Vagina (tissue), 2 donors: Measurements from ENCODE around the gene ARHGAP5. TPM values are rescaled to one million over a fixed set of nuclear protein-coding genes. Genes with fewer than 3 reads are reported as not detected.

ENCODE experiments used
- DNase-seq, 2 donors: peaks; one replicate each; pipeline ENCODE4 v3.0.0-alpha.2; 2017; ENCODE audit errors: extremely low spot score in 2 of 2
- H3K27ac ChIP-seq: fragments of 200-600 bp; sonication (generic); one replicate; pipeline ENCODE4 v1.5.1; 2019
- H3K27me3 ChIP-seq: fragments of 200-600 bp; sonication (generic); one replicate; pipeline ENCODE4 v1.5.1; 2019
- H3K36me3 ChIP-seq, 2 donors: fragments of 200-600 bp; sonication (generic); one replicate each; pipeline ENCODE4 v1.5.1; 2017 to 2019
- H3K4me1 ChIP-seq: fragments of 200-600 bp; sonication (generic); one replicate; pipeline ENCODE4 v1.5.1; 2019
- H3K4me3 ChIP-seq, 2 donors: fragments of 200-600 bp; sonication (generic); 1 replicate in 1 of 2; 2 replicates in 1 of 2; pipeline ENCODE4 v1.5.1; 2016 to 2019
- H3K9me3 ChIP-seq: fragments of 200-600 bp; sonication (generic); one replicate; pipeline ENCODE4 v1.5.1; 2019
- CTCF ChIP-seq, 3 experiments: fragments of 450-650 bp in 2 of 3; fragments of 200-600 bp in 1 of 3; sonication (generic) in 1 of 3; IDR thresholded peaks; one replicate each; pipeline ENCODE4 v1.5.1; 2017 to 2019; ENCODE audit warnings: antibody characterized with exemption in 3 of 3, mild to moderate bottlenecking in 2 of 3, moderate library complexity in 2 of 3
- POLR2A ChIP-seq, 2 donors: fragments of 450-650 bp; IDR thresholded peaks; one replicate each; pipeline ENCODE4 v1.6.1; 2017; ENCODE audit warnings: antibody characterized with exemption in 2 of 2, mild to moderate bottlenecking in 2 of 2, moderate library complexity in 2 of 2
- POLR2AphosphoS5 ChIP-seq, 2 donors: sonication (generic); formaldehyde crosslinking; IDR thresholded peaks; one replicate each; pipeline ENCODE4 v1.9.0; 2017; ENCODE audit warnings: antibody characterized with exemption in 2 of 2, mild to moderate bottlenecking in 2 of 2, low read depth in 1 of 2; ENCODE audit not compliant: insufficient read depth in 1 of 2
- intact Hi-C: fragments of 100-400 bp; cut with DNase I; formaldehyde crosslinking; loops from one replicate; pipeline ENCODE4 v1.15.1; 2023
- total RNA-seq: library from RNA; depleted of rRNA; stranded (reverse); fragments of >200 nt; gene quantifications from one replicate; pipeline ENCODE4 v1.2.3, GENCODE V29; 2016

Gene ARHGAP5
- total RNA-seq, 1 donor from 2014 or later, result 90.6 TPM

DNA sequence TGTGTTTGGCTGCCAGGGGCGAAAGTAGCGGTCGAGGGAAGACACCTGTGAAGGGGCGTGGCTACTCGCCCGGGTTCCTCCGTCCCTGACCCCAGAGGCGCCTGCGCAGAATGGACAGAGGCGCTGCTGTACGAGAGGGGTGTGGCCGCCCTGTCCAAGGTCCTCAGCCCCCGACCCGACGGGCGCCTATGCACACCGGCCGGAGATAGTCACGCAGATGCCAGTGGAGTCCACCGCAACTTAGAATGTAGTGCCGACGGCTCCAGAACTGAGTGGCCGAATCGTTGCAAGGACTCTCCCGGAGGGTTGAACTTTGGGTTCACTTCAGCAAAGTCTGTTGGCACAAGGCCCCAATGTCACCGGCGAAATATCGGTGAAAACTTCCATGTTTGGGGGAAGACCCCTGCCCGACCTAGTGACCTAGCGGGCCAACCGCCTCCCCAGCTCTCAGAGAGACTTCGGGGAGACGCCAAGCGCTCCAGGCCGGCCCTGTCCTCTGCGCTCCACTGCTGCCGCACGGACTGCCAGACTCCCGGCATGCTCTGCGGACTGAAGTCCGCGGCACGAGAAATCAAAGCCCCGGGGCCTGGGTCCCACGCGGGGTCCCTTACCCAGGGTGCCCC is 124.2 kb downstream of the ARHGAP5 start:
- H3K36me3 ChIP-seq, result no peaks in the 10 kb centered on the region
- peak in 1 of 3 experiments; percentile 9 for TF ChIP-seq CTCF (IDR thresholded peaks at IDR 0.05)
- peak; percentile 36 to 77 for TF ChIP-seq POLR2AphosphoS5 (IDR thresholded peaks at IDR 0.05; ENCODE audit: insufficient read depth in 1 of 2, low read depth in 1 of 2)
- no peak for TF ChIP-seq POLR2A (IDR thresholded peaks at IDR 0.05)
- intact Hi-C loops, result loop anchor here (10.0 kb wide), 1 partner anchor 207 kb away; no protein-coding TSS in a partner anchor
- no peaks in the 10 kb centered on the region for H3K27me3 ChIP-seq
- peaks cover 15% of the 10 kb centered on the region for H3K4me1 ChIP-seq
- H3K4me3 ChIP-seq, result peak overlapping the region; percentile 63 to 69
- H3K27ac ChIP-seq, result peak overlapping the region; percentile 80
- no peaks in the 10 kb centered on the region for H3K9me3 ChIP-seq
- peak in 1 of 2 donors; percentile 91 for DNase-seq

GRCh38 chr14:32201816-32202490 is 124.8 kb downstream of the ARHGAP5 start, which contains the start of gene RNU6-7:
RNU6-7 (plus strand) TSS chr14:32202045.
- intact Hi-C loops, result loop anchor here (2.0 to 10.0 kb wide), 2 partner anchors 125 to 207 kb away; partner anchors contain the start of gene ARHGAP5
- Histone ChIP-seq H3K4me3 (peak within 1 kb of the TSS; percentile 63 to 69), H3K4me1 (peaks cover 15% of the 10 kb centered on the region), H3K27ac (peak within 1 kb of the TSS; percentile 80), H3K9me3 (no peaks in the 10 kb centered on the region), H3K27me3 (no peaks in the 10 kb centered on the region), H3K36me3 (no peaks in the 10 kb centered on the region)
- DNase-seq, result no peak
- TF ChIP-seq CTCF (IDR thresholded peaks at IDR 0.05) (no peak), POLR2A (IDR thresholded peaks at IDR 0.05) (no peak), POLR2AphosphoS5 (IDR thresholded peaks at IDR 0.05; ENCODE audit: insufficient read depth in 1 of 2, low read depth in 1 of 2) (peak in 1 of 2 donors; percentile 18)

DNA sequence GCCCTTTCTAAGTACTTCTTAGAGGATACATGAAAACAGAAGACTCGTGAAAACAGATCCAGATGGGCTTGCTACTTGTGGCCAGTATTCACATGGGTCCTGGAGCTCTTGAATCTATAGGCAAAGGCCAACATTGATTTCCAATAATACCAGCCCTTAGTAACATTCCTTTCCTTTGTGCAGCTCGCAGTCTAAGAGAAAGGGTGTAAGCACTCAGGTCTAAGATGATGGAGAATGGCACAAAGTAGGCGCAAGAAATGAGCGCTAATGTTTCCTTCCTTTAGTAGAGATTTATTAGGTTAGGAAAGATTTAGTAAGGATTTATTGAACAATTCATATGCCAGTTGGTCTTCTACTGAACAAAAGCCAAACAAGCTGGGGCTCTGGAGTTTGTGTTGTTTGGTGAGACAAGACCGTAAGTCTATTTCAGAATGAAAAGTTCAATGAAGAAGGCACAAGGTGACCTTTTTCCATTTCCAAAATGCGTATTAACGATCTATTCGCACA is 125.4 kb downstream of the ARHGAP5 start:
- no peak for TF ChIP-seq POLR2AphosphoS5 (IDR thresholded peaks at IDR 0.05; ENCODE audit: insufficient read depth in 1 of 2, low read depth in 1 of 2)
- TF ChIP-seq CTCF (IDR thresholded peaks at IDR 0.05), result no peak
- TF ChIP-seq POLR2A (IDR thresholded peaks at IDR 0.05), result no peak
- intact Hi-C loops, result loop anchor here (2.0 to 10.0 kb wide), 2 partner anchors 126 to 208 kb away; partner anchors contain the start of gene ARHGAP5
- Histone ChIP-seq H3K27ac (peak overlapping the region; percentile 80), H3K9me3 (no peaks in the 10 kb centered on the region), H3K27me3 (no peaks in the 10 kb centered on the region), H3K36me3 (no peaks in the 10 kb centered on the region), H3K4me1 (peaks cover 15% of the 10 kb centered on the region), H3K4me3 (peak overlapping the region; percentile 63 to 69)
- DNase-seq, result no peak

DNA sequence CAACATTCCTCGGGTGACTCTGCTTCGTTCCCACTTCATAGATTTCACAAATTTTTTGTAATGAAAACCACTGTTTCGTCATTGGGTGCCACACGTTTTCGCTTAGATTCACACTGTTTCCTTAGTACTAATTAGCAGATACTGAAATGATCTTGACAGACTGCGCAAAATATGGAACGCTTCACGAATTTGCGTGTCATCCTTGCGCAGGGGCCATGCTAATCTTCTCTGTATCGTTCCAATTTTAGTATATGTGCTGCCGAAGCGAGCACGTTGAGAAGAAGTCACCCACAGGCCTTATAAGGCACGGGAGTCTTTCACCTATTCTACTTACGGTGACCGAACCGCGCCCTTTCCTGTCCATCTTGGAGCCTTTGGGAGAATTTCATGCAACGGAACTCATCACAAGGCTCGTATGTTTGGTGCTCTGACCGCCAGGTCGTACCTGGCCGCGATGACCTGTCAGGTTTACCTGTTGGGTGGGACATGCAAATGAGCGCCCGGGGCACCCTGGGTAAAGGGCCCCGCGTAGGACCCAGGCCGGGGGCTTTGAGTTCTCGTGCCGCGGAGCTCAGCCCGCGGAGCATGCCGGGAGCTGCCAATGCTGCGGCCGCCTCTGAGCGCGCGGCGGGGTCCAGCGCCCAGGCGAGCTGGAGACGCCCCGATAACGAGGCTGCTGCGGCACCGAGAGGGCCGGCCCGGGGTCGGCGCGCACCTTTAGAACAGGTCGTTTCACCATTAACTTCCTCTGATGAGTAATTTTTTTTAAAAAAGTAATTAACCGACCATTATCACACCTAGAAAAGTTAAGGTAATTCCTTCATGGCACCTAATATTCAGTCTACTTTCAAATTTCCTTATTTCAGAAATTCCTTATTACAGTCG is 126.1 kb downstream of the ARHGAP5 start, which contains the start of gene RNU6-8:
TSS of gene RNU6-8 (minus strand) at position 272 of the 885 bp plus-strand sequence.
- H3K9me3 ChIP-seq, result no peaks in the 10 kb centered on the region
- no peaks in the 10 kb centered on the region for H3K36me3 ChIP-seq
- peak within 1 kb of the TSS; percentile 63 to 69 for H3K4me3 ChIP-seq
- DNase-seq, result peak in 1 of 2 donors; percentile 94
- H3K27me3 ChIP-seq, result no peaks in the 10 kb centered on the region
- H3K4me1 ChIP-seq, result peaks cover 15% of the 10 kb centered on the region
- TF ChIP-seq CTCF (IDR thresholded peaks at IDR 0.05) (no peak), POLR2AphosphoS5 (IDR thresholded peaks at IDR 0.05; ENCODE audit: insufficient read depth in 1 of 2, low read depth in 1 of 2) (peak; percentile 34 to 82), POLR2A (IDR thresholded peaks at IDR 0.05) (peak in 1 of 2 donors; percentile 32)
- H3K27ac ChIP-seq, result peak within 1 kb of the TSS; percentile 80
- intact Hi-C loops, result loop anchor here (2.0 to 10.0 kb wide), 2 partner anchors 126 to 208 kb away; partner anchors contain the start of gene ARHGAP5
